NCI-H128 (cell line): ENCODE results near the gene SEMA4D.

Experiments
- DNase-seq: peaks from one replicate; lab custom pipeline; 2025; ENCODE audit not compliant: unreplicated experiment; lab: John Stamatoyannopoulos, UW

The SEMA4D gene

DNA sequence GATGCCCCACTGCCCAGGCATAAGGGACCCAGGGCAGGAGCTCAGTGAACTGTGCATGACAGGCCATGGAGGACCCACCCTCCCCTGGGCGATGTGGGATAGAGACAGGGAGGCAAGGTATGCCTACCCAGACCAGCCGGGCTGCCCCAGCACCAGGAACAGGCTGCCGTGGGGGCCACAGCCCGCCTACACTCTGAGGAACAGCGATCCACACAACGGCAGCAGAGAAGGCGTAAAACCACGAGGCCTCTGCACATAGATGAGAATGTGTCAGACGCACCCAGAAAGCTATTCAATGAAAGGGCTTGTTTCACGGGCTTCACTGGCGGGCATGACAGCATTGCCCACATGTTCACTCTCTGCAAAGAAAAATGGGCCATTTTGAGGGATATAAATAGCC, 49.5 kb downstream of the SEMA4D start:
- no peak for DNase-seq

DNA sequence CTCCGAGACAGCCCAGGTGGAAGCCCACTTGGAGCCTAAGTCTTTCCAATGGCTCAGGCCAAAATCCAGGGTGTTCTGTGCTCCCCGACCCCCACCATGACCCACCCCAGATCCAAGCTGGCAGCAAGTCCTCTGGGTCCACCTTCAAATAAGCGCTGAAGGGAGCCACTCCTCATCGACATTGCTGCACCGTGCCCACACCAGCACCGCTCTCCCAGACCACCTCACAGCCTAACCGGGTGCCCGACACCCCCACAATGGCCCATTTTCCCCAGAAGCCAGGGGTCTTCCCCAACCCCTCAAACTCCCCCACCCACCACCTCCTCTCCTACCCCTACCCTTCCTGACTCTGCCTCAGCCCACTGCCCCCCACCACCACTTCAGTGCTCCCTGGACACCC, 50.5 kb downstream of the SEMA4D start:
- no peak for DNase-seq

DNA sequence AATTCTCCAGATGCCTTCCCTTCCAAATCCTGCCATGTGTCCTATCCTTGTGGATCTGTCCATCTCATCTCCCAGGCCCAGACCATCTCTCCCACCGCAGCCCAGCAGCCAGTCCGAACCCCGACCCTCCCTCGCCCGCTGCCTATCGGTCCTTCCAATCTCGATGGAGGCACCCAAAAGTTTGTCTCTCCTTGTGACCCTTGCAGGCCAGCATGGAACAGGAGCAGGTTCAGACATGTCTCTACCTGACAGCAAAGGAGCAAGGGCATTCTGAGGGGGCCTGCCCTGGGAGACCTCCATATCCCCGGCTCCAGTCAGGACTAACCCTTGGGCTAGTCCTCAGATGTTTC, 51.0 kb downstream of the SEMA4D start:
- DNase-seq = no peak

DNA sequence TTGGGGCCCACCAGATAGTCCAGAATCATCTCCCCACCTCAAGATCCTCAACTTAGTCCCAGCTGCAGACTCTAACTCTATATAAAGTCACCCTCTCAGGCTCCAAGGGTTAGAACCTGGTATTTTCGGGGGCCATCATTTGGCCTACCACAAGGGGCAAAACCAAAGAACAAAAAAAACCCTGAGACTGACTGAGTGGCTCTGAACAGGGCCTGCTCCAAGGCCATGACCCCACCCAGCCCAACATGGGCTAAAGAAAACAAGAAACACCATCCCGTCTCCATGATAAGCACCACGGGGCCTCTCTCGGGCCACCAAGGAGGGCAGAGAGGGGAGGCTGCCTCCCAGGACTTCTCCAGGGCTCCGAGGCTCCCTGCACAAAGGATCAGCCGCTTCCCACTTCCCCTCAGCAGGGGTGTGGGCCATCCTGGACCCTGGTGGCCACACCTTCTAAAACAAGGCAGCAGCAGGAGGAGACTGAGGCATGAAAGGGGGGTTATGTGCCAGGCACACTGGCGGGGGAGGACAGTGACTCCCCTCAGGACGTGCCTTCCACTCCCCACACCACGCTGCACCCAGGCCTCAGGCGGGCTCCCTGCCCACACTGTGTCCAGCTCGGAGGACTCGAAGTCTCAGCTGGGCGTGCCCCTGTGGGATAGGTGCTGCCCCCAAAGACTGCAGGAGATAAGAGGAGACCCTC, 51.5 kb downstream of the SEMA4D start:
- no peak for DNase-seq

DNA sequence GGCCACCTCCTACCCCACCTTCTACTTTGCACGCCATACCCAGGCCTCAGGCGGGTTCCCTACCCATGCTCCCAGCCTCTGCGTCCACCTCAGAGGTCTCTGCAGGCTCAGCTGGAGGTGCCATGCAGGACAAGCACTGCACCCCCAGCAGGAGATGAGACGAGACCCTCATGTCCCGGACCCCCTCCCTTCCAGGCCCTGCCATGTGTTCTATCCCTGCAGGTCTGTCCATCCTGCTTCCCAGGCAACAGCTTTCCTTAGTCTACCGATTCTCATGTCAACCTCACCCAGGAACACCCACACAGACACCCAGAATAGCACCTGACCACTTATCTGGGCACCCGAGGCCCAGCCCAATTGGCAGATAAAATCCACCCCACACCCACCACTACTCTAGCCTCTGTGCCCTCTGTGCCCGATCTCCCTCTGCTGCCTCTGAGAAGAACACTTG, 52.1 kb downstream of the SEMA4D start:
- DNase-seq = no peak

DNA sequence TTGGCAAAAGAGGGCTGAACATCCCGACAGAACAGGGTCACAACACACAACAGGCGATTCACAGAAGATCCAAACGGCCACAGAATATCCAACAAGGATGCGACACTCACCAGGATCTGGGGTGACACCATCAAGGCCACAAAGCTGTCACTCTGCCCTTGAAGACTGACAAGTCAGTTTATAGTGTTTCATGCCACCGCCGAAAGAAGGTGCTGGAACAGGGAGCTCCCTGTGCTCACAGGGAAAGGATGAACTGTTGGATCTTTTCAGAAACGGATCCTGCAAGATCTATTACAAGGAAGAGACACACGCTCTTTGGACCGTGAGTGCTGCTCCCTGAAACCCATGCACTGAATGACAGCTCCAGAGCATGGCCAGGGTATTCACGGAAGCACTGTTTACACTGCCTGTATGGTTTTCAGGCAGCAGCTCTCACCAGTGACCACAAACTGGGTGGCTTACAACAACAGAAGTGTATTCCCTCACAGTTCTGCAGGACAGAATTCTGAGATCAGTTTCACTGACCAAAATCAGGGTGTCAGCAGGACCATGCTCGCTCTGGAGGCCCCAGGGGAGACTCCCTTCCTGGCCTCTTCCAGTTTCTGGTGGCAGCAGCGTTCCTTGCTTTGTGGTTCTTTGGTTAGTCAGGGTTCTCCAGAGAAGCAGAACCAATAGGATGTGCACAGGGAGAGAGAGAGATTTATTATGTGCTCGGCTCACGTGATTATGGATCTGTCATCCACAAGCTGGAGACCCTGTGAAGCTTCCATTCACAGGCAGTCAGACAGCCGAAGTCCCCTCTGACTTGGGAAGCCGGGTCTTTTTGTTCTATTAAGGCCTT, 52.8 kb downstream of the SEMA4D start:
- no peak for DNase-seq

DNA sequence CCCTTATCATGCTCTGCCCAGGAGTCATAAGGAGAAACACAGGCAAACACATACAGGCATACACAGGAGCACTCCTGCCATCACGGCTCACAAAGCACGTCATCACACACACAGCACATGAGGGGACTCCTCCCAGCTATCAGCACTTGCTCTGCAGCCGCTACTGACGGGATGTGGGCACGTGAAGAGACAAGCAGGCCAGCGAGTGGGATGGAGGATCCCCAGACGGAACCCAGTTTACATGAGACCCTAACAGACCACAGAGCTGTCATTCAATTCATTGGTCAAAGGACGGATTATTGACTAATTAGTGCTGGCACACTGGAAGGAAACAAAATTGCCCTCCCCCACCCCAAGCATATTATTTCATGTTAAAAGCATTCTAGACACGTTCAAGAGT, 53.6 kb downstream of the SEMA4D start:
- DNase-seq = no peak

DNA sequence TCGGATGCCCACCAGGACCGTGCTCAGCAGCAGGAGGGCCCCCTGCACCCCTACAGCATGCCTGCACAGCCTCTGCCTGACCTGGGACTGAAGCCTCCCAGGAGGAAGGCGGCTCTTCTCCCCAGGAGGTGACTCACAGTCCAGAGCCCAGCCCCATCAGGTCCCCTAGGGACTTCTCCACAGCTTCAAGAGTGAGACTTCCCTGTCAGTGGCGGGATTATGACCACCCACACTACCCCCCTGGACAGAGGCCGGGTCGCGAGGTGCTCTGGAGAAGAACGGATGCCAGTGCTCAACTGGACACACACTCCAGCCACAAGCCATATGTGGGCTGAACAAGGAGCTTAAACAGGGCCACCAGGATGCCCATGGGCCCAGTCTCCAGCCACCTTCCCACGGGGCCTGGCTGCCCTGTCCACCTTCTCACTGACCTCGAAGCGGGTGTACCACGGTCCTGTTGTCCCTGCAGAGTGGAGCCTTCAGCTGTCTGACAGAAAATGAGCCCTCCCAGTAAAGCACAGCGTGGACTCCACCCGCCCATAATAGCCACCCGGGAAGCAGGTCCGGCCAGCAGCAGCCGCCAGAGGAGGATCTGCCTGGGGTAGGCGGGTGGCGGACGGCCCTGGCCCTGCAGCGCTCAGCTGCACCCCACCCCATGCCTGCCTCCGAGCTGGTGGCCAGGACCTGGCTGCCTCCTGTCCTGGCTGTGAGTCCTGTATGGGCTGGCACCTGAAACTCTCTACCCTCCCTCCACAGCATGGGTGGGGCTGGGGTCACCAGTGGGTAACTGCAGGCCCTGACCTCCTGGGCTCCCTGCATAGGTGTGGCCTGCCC, 54.7 kb downstream of the SEMA4D start:
- no peak for DNase-seq

DNA sequence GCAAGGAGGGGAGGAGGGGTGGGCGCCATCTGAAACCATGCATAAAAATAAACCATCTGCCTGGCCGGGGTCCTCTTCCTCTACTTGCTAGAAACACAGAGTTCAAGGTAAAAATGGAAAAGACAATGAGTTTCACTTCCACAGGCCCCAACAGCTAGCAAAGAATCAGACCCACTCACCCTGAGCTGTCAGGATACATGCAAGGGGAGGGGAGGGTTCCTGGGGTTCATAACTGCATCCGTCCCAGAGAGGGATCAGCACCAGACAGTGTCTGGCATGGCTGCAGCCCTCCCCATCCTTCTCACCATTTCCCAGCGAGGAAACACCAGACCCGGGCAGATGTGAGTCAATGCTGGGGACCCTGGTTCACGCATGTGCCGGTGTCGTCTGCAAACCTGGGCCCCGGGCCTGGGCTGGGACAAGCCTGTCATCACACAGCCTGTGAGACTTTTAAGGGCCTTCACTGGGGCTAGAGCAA, 55.4 kb downstream of the SEMA4D start:
- no peak for DNase-seq

DNA sequence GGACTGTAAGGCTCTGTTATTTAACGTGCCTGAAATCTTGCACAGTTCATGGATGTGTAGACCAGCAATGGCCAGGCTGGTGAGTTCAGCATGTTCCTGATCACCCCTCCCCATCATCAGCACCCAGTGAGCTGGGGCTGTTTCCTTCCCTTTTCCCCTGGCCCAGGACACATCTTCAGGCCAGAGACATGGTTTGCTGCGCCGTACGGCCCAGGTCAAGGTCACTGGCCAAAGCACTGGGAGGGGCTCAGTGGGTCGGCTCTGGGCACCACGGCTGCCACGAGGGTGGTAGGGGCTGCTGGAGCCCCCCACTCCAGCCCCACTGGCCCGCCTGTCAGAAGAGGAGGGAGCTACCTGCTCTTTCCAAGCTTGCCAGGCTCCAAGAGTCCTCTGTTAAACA, 55.9 kb downstream of the SEMA4D start:
- DNase-seq = no peak

DNA sequence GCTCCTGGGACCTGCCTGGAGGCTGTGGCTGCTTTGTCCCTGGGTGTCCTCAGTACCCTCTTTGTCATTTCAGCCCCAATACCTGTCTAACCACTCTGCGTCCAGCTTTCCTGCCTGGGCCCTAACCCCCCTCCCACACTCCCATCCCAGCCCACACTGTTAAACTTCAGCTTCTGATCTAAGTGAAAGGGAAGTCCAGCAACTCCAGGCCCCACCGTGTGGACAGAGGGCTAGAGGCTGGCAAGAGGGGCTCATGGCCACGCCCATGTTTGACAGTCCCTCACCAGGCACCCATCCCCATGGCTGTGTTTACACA, 56.3 kb downstream of the SEMA4D start:
- DNase-seq = no peak

DNA sequence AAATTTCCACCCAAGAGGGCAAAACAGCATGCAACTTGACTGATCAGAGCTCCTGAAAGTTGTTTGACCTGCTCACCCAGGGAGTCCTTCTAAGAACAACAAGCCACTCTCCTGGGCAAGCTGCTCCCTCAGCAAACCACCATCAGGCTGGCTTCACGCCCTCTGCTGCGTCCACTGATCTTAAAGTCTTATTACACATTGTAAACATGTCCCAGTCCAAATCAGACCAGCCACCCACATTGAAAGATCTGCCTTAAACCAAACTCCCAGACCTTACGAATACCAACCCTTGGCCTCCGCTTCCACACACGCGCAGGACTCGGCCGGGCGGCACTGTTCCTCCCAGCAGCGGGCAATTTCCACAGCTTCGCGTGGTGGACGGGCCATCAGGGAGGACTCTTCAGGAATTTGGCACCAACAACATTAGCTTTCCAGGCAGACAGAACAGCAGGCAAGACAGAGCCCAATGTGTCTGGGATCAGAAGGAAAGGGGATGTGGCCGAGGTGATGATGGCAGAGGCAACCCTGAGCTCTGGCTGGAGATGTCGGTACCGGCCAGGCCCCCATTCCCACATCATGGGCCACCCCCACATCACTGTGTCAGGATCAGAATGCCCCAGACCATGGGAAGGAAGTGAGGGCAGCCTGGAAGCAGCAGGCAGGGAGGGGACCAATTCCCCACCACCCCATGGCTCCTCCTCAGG, 56.8 kb downstream of the SEMA4D start:
- DNase-seq = no peak

DNA sequence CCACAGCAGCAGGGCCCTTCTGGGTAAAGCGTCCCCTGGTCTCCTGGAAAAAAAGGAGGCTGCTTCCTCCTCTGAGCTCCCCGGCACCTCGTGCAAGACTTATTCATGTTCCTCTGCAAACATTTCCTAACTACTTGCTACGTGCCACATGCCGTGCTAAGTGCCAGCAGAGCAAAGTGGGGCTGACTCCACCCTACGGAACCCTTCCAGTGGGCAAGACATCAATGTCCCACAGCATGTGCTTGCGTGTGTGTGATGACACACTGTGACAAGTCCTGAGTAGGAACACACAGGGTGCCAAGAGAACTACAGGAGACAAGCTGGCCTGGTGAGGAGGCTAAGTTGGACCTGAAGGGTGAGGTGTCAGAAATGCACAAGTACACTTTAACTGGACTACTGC, 57.4 kb downstream of the SEMA4D start:
- DNase-seq = no peak

DNA sequence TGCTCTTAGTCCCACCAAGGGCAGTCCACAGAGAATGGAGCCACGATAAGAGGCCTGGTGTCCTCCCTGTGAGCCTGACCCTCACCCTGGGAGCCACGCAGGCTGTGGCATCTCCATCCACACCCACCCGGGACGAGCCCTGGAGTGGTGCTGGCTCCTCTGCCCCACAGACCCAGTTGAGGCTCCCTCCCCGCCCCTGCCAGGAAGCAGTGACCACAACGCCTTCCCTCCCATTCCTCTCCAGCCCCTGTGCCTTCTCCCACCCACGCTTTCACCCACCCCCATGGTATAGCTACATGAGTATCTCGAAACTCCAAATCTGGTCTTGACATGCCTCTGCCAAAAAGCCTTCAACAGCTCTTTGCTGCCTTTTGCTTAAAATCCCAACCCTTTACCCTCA, 57.9 kb downstream of the SEMA4D start:
- DNase-seq = no peak

DNA sequence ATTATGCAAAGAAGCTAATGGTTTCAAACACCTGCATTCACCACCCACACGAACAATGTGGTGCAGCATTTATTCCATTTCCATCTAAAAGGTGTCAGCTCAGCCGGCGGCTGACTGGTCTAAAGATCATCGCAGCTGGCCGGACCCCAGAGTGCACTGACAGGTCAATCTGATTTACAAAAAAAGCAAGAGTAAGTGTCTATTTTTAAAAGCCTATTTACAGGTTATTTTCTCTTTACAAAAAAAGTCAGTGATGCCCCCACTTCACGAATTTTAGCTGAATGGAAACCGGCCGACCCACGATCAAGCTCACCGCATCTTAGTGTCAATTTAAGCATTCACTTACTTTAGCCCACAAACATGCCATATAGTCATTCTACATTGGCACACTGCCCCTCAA, 58.3 kb downstream of the SEMA4D start:
- DNase-seq = no peak

DNA sequence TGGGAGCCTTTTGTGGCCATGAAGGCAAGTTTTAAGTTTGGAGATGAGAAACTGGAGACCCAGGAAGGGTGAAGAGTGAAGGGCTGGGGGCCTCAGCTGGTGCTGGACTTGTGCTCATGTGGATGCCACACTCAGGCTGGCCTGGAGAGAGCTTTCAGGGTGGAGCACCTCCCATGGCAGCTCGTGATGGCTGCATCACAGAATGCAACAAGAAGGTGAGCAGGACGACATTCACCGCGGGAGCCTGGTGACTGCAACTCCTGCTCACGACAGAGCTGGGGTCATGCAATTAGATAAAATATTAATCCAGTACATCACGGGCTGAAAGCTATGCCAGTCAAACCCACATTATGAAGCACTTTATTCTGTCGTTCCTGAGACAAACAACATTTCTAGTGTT, 59.7 kb downstream of the SEMA4D start:
- DNase-seq = no peak

DNA sequence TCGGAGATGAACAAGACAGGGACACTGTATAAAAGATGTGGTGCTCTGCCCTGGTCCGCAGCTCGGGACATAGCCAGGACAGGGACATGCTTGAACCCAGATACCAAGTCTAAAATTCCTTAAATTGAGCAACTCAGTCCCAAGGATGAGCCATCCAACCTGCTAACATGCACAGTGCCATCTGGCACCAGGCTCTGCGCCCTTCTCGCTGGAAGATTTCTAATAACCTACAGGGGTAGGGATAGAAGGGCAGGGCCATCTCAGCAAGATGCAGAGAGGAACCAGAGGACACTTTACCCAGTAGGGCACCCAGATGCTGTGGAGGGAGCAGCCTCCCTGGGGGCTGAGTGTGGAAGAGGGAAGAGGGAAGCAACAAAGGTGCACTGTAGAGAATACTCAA, 60.1 kb downstream of the SEMA4D start:
- DNase-seq = no peak

DNA sequence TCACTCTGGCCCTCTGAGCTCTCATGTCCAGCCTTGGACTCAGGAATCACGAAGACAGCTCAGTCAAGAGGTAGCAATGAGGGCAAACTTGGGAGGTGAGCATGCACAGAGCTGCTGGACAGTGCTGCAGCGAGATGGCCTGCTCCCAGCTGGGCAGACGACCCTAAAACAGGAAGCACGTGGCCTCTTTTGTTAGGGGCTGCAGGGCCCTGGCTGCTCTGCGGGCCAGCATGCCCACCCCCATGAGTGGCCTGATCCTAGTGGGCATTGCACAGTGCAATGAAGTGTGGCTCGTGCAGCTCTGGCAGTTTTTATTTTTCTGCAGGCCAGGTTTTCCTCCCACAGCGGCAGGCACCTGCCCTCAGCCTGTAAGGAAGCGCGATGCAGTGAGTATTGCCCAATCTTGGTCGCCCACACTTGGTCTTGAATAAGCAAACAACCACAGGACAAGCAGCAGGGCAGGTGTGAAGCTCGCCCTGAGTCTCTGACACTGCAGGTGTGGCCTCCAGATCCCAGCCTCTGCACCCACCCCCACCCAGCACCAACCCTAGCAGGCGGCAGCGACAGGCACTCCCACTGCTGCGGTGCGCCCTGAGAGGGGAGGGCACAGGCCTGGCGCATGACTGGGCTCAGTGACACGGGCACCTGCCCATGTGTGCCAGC, 60.8 kb downstream of the SEMA4D start:
- no peak for DNase-seq

DNA sequence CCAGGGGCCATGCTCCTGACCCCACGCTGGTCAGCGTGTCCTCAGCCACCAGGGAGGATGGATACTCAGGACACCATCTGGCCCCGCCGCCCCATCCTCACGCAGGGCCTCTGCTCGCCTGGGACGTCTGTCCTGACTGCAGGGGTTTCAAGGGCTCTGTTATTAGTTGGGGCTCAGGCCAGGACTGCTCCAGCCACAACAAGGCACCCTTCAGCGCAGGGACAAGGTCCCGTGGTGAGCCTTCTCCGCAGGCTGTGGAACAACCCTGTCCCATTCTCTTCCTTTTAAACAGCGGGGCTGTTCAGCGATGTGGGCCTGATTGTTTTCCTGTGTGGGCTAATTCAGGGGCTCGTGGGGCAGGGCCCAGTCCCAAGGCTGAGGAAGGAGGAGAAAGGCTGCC, 61.6 kb downstream of the SEMA4D start:
- DNase-seq = no peak

DNA sequence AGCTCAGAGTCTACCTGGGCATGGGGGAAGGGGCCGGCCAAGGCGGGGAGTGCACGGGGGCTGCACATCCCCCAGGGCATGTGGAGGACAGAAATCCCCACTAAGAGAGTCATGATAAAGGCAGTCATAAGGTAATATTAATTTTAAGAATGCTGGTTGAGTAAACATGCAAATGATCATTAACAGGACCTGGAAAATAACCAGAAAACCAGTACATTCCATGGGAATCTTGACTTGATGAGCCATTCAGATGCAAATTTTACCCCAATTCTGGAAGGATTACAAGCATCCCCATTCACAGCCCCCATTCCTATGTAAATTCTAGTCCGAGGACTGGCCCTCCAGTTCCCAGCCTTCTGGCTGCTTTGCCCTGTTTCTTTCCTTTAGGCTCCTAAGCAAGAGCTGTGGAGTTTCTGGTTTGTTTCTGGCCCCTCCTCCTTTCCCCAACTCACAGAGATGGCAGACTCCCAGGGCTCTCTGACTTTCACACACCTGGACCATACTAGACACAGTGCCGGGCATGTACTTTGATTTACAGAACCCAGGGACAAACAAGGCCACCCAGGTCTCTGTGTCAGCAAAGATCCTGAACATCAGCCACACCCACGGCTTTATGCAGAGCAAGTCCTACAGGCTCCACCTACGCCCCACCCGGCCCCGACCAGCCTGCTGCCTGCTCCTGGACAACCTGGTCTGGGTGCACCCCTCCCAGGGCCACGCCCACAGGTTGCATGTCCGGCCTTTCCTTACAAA, 62.7 kb downstream of the SEMA4D start:
- no peak for DNase-seq
